HepG2 (cell line): ENCODE measurements around the gene PRPSAP1. TPM values are rescaled to one million over a fixed set of nuclear protein-coding genes. Genes with fewer than 3 reads are reported as not detected.

Experiments
- ATF1 ChIP-seq: IDR thresholded peaks from 2 replicates; pipeline ENCODE4 v1.6.1; 2016; ENCODE audit warnings: mild to moderate bottlenecking, control low read depth
- ATRX ChIP-seq: sonication (generic); formaldehyde crosslinking; IDR thresholded peaks from 2 replicates; pipeline ENCODE4 v1.4.0; 2020; ENCODE audit warnings: missing genetic modification reagents, borderline replicate concordance
- CBX5 ChIP-seq: sonication (generic); formaldehyde crosslinking; IDR thresholded peaks from 2 replicates; pipeline ENCODE4 v1.4.0; 2020; ENCODE audit warnings: missing genetic modification reagents, borderline replicate concordance
- CSRNP1 ChIP-seq: sonication (generic); formaldehyde crosslinking; IDR thresholded peaks from 2 replicates; pipeline ENCODE4 v1.8.1; 2023; ENCODE audit warnings: mild to moderate bottlenecking, missing genetic modification reagents
- EED ChIP-seq: sonication (generic); formaldehyde crosslinking; IDR thresholded peaks from 2 replicates; pipeline ENCODE4 v1.5.0; 2020; ENCODE audit warnings: mild to moderate bottlenecking, missing genetic modification reagents
- FOXA1 ChIP-seq, 2 experiments: fragments of 450-650 bp in 1 of 2; sonication (generic) in 1 of 2; formaldehyde crosslinking in 1 of 2; IDR thresholded peaks; 2 replicates each; pipeline versions ENCODE4 v1.4.0 to v1.6.1; 2016 to 2020; ENCODE audit warnings: missing genetic modification reagents in 1 of 2
- FOXC1 ChIP-seq: sonication (generic); formaldehyde crosslinking; IDR thresholded peaks from 2 replicates; pipeline ENCODE4 v1.8.0; 2022; ENCODE audit warnings: mild to moderate bottlenecking, missing genetic modification reagents, borderline replicate concordance
- HNRNPH1 ChIP-seq: fragments of 200-400 bp; formaldehyde crosslinking; optimal IDR thresholded peaks from 2 replicates; pipeline ENCODE3; 2017; ENCODE audit warnings: mild to moderate bottlenecking, low read depth, low read length
- KLF12 ChIP-seq: sonication (generic); formaldehyde crosslinking; IDR thresholded peaks from 2 replicates; pipeline ENCODE4 v1.4.0; 2020; ENCODE audit warnings: missing genetic modification reagents, borderline replicate concordance
- KMT2B ChIP-seq: IDR thresholded peaks from 2 replicates; pipeline ENCODE4 v1.6.1; 2016; ENCODE audit warnings: missing genetic modification reagents, missing compliant biosample characterization
- NAIF1 ChIP-seq: sonication (generic); formaldehyde crosslinking; IDR thresholded peaks from 2 replicates; pipeline ENCODE4 v1.5.0; 2020; ENCODE audit warnings: mild to moderate bottlenecking, missing genetic modification reagents, borderline replicate concordance
- NFIB ChIP-seq: sonication (generic); formaldehyde crosslinking; IDR thresholded peaks from 2 replicates; pipeline ENCODE4 v1.9.0; 2021; ENCODE audit warnings: missing genetic modification reagents, mild to moderate bottlenecking, borderline replicate concordance
- PHF8 ChIP-seq: sonication (generic); formaldehyde crosslinking; IDR thresholded peaks from 2 replicates; pipeline ENCODE4 v1.5.0; 2020; ENCODE audit warnings: missing genetic modification reagents
- PITX1 ChIP-seq: sonication (generic); formaldehyde crosslinking; IDR thresholded peaks from 2 replicates; pipeline ENCODE4 v1.5.1; 2020; ENCODE audit warnings: mild to moderate bottlenecking, missing genetic modification reagents
- RELA ChIP-seq: sonication (generic); formaldehyde crosslinking; IDR thresholded peaks from 2 replicates; pipeline ENCODE4 v1.4.0; 2020; ENCODE audit warnings: missing genetic modification reagents
- SMAD3 ChIP-seq: sonication (generic); formaldehyde crosslinking; IDR thresholded peaks from 2 replicates; pipeline ENCODE4 v1.4.0; 2020; ENCODE audit warnings: missing genetic modification reagents
- ZBTB38 ChIP-seq: sonication (generic); formaldehyde crosslinking; IDR thresholded peaks from 2 replicates; pipeline ENCODE4 v1.5.1; 2020; ENCODE audit warnings: mild to moderate bottlenecking, missing genetic modification reagents
- ZC3H4 ChIP-seq: sonication (generic); formaldehyde crosslinking; IDR thresholded peaks from 2 replicates; pipeline ENCODE4 v1.4.0; 2020; ENCODE audit warnings: missing genetic modification reagents, borderline replicate concordance
- ZFP41 ChIP-seq: sonication (generic); formaldehyde crosslinking; IDR thresholded peaks from 2 replicates; pipeline ENCODE4 v1.4.0; 2020; ENCODE audit warnings: mild to moderate bottlenecking, missing genetic modification reagents, borderline replicate concordance
- ZNF34 ChIP-seq: sonication (generic); formaldehyde crosslinking; IDR thresholded peaks from 2 replicates; pipeline ENCODE4 v1.4.0; 2020; ENCODE audit warnings: mild to moderate bottlenecking, missing genetic modification reagents, borderline replicate concordance
- ZNF549 ChIP-seq: sonication (generic); formaldehyde crosslinking; IDR thresholded peaks from 2 replicates; pipeline ENCODE4 v1.5.0; 2020; ENCODE audit warnings: missing genetic modification reagents
- ZNF7 ChIP-seq: IDR thresholded peaks from 2 replicates; pipeline ENCODE4 v1.6.1; 2016; ENCODE audit warnings: missing biosample characterization, missing genetic modification reagents
- ZNF800 ChIP-seq: sonication (generic); formaldehyde crosslinking; IDR thresholded peaks from 2 replicates; pipeline ENCODE4 v1.4.0; 2020; ENCODE audit warnings: missing genetic modification reagents
- ZNF841 ChIP-seq: sonication (generic); formaldehyde crosslinking; IDR thresholded peaks from 2 replicates; pipeline ENCODE4 v1.8.1; 2023; ENCODE audit warnings: missing genetic modification reagents, borderline replicate concordance
- polyA plus RNA-seq, 8 experiments: library from polyadenylated mRNA; depleted of rRNA in 3 of 8; stranded (reverse) in 7 of 8; unstranded in 1 of 8; fragments of >200 nt; fragmentation: Illumina TruSeq in 4 of 8; extraction: Trizol in 4 of 8; gene quantifications; 2 replicates each; pipeline versions ENCODE4 v1.2.1 to v1.2.3, GENCODE V29; 2011 to 2016; ENCODE audit warnings: low read depth in 4 of 8, missing spikeins in 1 of 8, mixed read lengths in 1 of 8; ENCODE audit not compliant: insufficient read depth in 1 of 8
- total RNA-seq, 5 experiments: library from RNA; depleted of rRNA; stranded (reverse); fragments of >200 nt; fragmentation: Illumina TruSeq; extraction: Trizol; gene quantifications; 2 replicates each; pipeline ENCODE4 v1.2.3, GENCODE V29; 2016; ENCODE audit warnings: low read depth in 1 of 5
- TF ChIP-seq, protein P1 (sequence below): sonication (generic); formaldehyde crosslinking; IDR thresholded peaks from 2 replicates; pipeline ENCODE4 v1.4.0; 2020; ENCODE audit warnings: low read depth, missing genetic modification reagents

Gene PRPSAP1
- total and polyA plus RNA-seq, 2 of the 13 experiments (the other 11 are each of a cell fraction or from before 2014, with no cell fraction given) = 91.1 to 314 TPM

- TF ChIP-seq, protein P1, sequence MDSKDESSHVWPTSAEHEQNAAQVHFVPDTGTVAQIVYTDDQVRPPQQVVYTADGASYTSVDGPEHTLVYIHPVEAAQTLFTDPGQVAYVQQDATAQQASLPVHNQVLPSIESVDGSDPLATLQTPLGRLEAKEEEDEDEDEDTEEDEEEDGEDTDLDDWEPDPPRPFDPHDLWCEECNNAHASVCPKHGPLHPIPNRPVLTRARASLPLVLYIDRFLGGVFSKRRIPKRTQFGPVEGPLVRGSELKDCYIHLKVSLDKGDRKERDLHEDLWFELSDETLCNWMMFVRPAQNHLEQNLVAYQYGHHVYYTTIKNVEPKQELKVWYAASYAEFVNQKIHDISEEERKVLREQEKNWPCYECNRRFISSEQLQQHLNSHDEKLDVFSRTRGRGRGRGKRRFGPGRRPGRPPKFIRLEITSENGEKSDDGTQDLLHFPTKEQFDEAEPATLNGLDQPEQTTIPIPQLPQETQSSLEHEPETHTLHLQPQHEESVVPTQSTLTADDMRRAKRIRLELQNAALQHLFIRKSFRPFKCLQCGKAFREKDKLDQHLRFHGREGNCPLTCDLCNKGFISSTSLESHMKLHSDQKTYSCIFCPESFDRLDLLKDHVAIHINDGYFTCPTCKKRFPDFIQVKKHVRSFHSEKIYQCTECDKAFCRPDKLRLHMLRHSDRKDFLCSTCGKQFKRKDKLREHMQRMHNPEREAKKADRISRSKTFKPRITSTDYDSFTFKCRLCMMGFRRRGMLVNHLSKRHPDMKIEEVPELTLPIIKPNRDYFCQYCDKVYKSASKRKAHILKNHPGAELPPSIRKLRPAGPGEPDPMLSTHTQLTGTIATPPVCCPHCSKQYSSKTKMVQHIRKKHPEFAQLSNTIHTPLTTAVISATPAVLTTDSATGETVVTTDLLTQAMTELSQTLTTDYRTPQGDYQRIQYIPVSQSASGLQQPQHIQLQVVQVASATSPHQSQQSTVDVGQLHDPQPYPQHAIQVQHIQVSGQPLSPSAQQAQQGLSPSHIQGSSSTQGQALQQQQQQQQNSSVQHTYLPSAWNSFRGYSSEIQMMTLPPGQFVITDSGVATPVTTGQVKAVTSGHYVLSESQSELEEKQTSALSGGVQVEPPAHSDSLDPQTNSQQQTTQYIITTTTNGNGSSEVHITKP (CRISPR knock-in tag) = no peak
- no peak for TF ChIP-seq KLF12
- no peak for TF ChIP-seq ZNF549 (CRISPR knock-in tag)
- TF ChIP-seq CSRNP1 (CRISPR knock-in tag) = no peak
- TF ChIP-seq CBX5 (CRISPR knock-in tag) = no peak
- no peak for TF ChIP-seq ZFP41 (CRISPR knock-in tag)
- TF ChIP-seq ZNF800 = no peak
- TF ChIP-seq ATF1 (CRISPR knock-in tag) = no peak
- TF ChIP-seq PITX1 (CRISPR knock-in tag) = no peak
- no peak for TF ChIP-seq ZNF34 (CRISPR knock-in tag)
- no peak for TF ChIP-seq FOXA1 (IDR thresholded peaks at IDR 0.05)
- no peak for TF ChIP-seq FOXA1 (CRISPR knock-in tag; IDR thresholded peaks at IDR 0.05)
- no peak; the same call in 1 of the 2 replicates for TF ChIP-seq ZC3H4 (CRISPR knock-in tag)
- peak; percentile 38; the same call in 1 of the 2 replicates for TF ChIP-seq FOXC1 (CRISPR knock-in tag)
- no peak for TF ChIP-seq ZNF841
- no peak for TF ChIP-seq ATRX (CRISPR knock-in tag)
- no peak for TF ChIP-seq KMT2B (CRISPR knock-in tag)
- no peak for TF ChIP-seq NFIB (CRISPR knock-in tag)
- TF ChIP-seq ZBTB38 (CRISPR knock-in tag) = peak; percentile 23
- TF ChIP-seq SMAD3 = no peak
- no peak for TF ChIP-seq RELA
- no peak for TF ChIP-seq NAIF1 (CRISPR knock-in tag)
- TF ChIP-seq ZNF7 (CRISPR knock-in tag) = no peak
- no peak for TF ChIP-seq EED (CRISPR knock-in tag)
- no peak for TF ChIP-seq PHF8
- TF ChIP-seq HNRNPH1 = no peak
Observed at GRCh38 chr17:76379646-76380376, 26.1 kb upstream of the PRPSAP1 start (continued).
